Measurements from ENCODE around the gene NDUFAF8. TPM values are rescaled to one million over a fixed set of nuclear protein-coding genes. Genes with fewer than 3 reads are reported as not detected.

The NDUFAF8 gene
- polyA plus RNA-seq, 2 of the 4 experiments (the other 2 are of a cell fraction) = 179 to 308 TPM

DNA sequence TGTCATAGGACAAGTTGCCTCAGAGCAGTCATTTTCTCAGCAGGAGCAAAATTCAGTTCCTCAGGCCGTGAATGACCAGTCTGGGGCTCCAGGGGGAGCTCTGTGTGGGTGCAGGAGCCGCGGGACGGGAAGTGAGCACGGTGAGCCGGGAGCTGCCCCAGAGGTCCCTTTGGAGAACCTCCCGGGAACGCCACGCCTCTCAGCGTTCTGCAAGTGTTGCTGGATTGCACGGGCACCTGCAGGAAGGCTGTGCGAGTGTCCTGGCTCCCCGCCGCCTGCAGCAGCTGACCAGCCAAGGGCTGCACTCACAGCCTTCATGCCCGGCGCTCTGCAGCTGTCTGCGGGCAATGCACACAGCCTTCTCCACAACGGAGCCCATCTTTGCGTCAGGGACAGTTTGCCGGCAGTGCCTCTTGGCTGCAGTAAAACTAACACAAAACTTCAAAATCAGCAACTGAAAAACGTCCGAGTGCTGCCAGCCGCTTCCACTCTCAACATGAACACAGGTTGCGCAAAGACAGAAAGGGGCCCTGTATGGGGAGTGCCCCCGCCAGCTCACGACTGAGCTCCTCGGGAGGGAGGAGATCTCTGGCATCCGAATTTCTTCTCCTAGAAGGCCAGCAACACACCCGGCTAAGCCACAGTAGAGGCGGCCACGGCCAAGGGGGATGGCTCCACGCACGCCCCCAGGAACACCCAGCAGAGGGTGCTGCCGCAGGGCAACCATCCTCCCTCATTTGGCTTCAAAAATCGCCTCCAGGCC is 16.0 kb downstream of the NDUFAF8 start (continued):
- TF ChIP-seq, protein P1, sequence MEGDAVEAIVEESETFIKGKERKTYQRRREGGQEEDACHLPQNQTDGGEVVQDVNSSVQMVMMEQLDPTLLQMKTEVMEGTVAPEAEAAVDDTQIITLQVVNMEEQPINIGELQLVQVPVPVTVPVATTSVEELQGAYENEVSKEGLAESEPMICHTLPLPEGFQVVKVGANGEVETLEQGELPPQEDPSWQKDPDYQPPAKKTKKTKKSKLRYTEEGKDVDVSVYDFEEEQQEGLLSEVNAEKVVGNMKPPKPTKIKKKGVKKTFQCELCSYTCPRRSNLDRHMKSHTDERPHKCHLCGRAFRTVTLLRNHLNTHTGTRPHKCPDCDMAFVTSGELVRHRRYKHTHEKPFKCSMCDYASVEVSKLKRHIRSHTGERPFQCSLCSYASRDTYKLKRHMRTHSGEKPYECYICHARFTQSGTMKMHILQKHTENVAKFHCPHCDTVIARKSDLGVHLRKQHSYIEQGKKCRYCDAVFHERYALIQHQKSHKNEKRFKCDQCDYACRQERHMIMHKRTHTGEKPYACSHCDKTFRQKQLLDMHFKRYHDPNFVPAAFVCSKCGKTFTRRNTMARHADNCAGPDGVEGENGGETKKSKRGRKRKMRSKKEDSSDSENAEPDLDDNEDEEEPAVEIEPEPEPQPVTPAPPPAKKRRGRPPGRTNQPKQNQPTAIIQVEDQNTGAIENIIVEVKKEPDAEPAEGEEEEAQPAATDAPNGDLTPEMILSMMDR (IDR thresholded peaks at IDR 0.05) = peak; percentile 49
- TF ChIP-seq RCOR1 (IDR thresholded peaks at IDR 0.05; ENCODE audit: low read depth, low read length) (no peak), NPAS2 (CRISPR knock-in tag; IDR thresholded peaks at IDR 0.05; ENCODE audit: borderline replicate concordance) (no peak), NR3C1 (IDR thresholded peaks at IDR 0.05) (no peak), RNF2 (IDR thresholded peaks at IDR 0.05; ENCODE audit: borderline replicate concordance, low read depth) (no peak), RAD21 (conservative IDR thresholded peaks at IDR 0.05 in 1 of 2, IDR thresholded peaks at IDR 0.05 in 1 of 2) (peak; percentile 51 to 55), CHD2 (IDR thresholded peaks at IDR 0.05; ENCODE audit: low read length, partially characterized antibody) (no peak)

DNA sequence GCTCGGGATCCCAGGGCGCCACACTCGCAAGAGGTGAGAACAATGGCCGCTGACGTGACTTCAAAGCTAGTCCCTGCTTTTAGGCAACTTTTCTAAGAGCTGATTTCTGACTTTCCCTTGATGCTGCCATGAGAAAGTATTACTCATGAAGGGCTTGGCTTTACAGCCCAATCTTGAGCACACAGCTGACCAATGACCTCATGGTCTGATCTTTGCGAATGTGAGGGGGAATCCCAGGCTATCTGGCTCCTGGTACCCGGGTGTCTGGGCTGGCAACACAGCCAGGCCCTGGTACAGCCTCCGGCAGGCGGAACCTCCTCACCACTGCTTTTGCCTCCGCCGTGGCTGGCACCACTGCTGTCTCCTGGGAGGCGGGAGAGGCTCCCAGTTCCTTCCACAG is 17.5 kb downstream of the NDUFAF8 start:
- no peak overlapping the region for H3K4me3 ChIP-seq
- no peaks in the 10 kb centered on the region for H3K9me3 ChIP-seq
- peak; percentile 22; a peak in 4 of 6 replicates for ATAC-seq
- peaks cover 18% of the 10 kb centered on the region for H3K4me1 ChIP-seq
- H3K27ac ChIP-seq = 0 out of 6 replicates have a peak overlapping the region, but pooled peaks of 1 of the 2 experiments have one; percentile 2
- CTCF ChIA-PET = interaction anchor here (1.0 to 14.8 kb wide), 13 partner anchors 11 to 345 kb away, joined by 3 to 184 read pairs (median 6); partner anchors contain the start of genes FAAP100, NDUFAF8 and TEPSIN
- no peak for FAIRE-seq
- POLR2A ChIA-PET = interaction anchor here (0.9 kb wide), 1 partner anchor 173 kb away, joined by 4 read pairs; no protein-coding TSS in a partner anchor
- no peak overlapping the region for H3K4me2 ChIP-seq
- 70% methylated on average over 12 of the region's 12 CpGs for WGBS (ENCODE audit: missing lambda C conversion rate)
- DNase-seq (ENCODE audit: low read depth in 1 of 2, low spot score in 1 of 2) = peak; percentile 47 to 48
- peak; percentile 13; the same call in 1 of the 2 replicates for TF ChIP-seq POLR2AphosphoS2 (conservative IDR thresholded peaks at IDR 0.05; ENCODE audit: low read length)
- TF ChIP-seq ZSCAN20 (CRISPR knock-in tag; IDR thresholded peaks at IDR 0.05) = no peak
- no peak for TF ChIP-seq FOSL2 (IDR thresholded peaks at IDR 0.05)
- peak; percentile 22; the same call in 1 of the 2 replicates for TF ChIP-seq FOSL2 (CRISPR knock-in tag; IDR thresholded peaks at IDR 0.05)

DNA sequence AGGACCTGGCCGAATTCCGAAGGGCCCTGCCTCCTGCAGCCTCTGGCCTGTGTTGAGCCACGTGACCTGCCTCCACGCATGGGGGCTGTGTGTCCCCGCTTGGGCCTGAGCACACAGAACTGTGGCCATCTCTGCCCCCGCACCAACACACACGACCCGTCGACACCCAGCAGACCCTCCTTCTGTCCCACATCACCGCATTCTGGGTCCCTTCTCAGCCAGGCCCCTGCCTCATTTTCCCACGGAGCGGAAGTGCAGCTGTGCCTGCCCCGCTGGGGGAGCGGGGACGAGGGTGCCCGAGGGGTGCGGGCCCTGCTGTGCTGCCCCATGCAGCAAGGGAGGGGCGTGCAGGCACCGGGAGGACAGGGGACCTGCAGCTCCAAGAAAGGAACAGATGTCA is 18.4 kb downstream of the NDUFAF8 start:
- H3K27ac ChIP-seq = no peak overlapping the region
- no peaks in the 10 kb centered on the region for H3K9me3 ChIP-seq
- FAIRE-seq (no peak), DNase-seq (ENCODE audit: low read depth in 1 of 2, low spot score in 1 of 2) (no peak), ATAC-seq (no peak)
- ChIA-PET POLR2A (interaction anchor here (0.9 kb wide), 1 partner anchor 172 kb away, joined by 4 read pairs; no protein-coding TSS in a partner anchor), CTCF (interaction anchor here (1.0 to 14.8 kb wide), 14 partner anchors 12 to 344 kb away, joined by 3 to 184 read pairs (median 6); partner anchors contain the start of genes FAAP100, NDUFAF8 and TEPSIN)
- H3K4me1 ChIP-seq = peaks cover 18% of the 10 kb centered on the region
- 98% methylated on average over 19 of the region's 19 CpGs for whole genome bisulfite sequencing (ENCODE audit: missing lambda C conversion rate)
- no peak overlapping the region for H3K4me2 ChIP-seq
- no peak overlapping the region for H3K4me3 ChIP-seq
- TF ChIP-seq POLR2A (IDR thresholded peaks at IDR 0.05; ENCODE audit: low read length) (no peak), RCOR1 (IDR thresholded peaks at IDR 0.05; ENCODE audit: low read depth, low read length) (no peak), TFCP2L1 (CRISPR knock-in tag; IDR thresholded peaks at IDR 0.05) (no peak), NR3C1 (IDR thresholded peaks at IDR 0.05) (no peak), ZSCAN20 (CRISPR knock-in tag; IDR thresholded peaks at IDR 0.05) (no peak), MAZ (IDR thresholded peaks at IDR 0.05; ENCODE audit: borderline replicate concordance, low read depth, low read length) (no peak), HOXA7 (CRISPR knock-in tag; IDR thresholded peaks at IDR 0.05) (no peak), MYC (IDR thresholded peaks at IDR 0.05; ENCODE audit: borderline replicate concordance, low read length) (no peak), MAFK (IDR thresholded peaks at IDR 0.05; ENCODE audit: partially characterized antibody) (no peak), EP300 (IDR thresholded peaks at IDR 0.05) (no peak), POLR2AphosphoS2 (conservative IDR thresholded peaks at IDR 0.05; ENCODE audit: low read length) (no peak), KDM1A (IDR thresholded peaks at IDR 0.05; ENCODE audit: low read depth) (no peak), ZNF302 (CRISPR knock-in tag; IDR thresholded peaks at IDR 0.05) (no peak), JUNB (IDR thresholded peaks at IDR 0.05) (no peak), JUN (IDR thresholded peaks at IDR 0.05) (no peak), CEBPB (IDR thresholded peaks at IDR 0.05) (no peak), FOSB (CRISPR knock-in tag; IDR thresholded peaks at IDR 0.05) (no peak)
- TF ChIP-seq, protein P1 (IDR thresholded peaks at IDR 0.05) = no peak
- TF ChIP-seq, protein P2, sequence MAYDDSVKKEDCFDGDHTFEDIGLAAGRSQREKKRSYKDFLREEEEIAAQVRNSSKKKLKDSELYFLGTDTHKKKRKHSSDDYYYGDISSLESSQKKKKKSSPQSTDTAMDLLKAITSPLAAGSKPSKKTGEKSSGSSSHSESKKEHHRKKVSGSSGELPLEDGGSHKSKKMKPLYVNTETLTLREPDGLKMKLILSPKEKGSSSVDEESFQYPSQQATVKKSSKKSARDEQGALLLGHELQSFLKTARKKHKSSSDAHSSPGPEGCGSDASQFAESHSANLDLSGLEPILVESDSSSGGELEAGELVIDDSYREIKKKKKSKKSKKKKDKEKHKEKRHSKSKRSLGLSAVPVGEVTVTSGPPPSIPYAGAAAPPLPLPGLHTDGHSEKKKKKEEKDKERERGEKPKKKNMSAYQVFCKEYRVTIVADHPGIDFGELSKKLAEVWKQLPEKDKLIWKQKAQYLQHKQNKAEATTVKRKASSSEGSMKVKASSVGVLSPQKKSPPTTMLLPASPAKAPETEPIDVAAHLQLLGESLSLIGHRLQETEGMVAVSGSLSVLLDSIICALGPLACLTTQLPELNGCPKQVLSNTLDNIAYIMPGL (CRISPR knock-in tag; IDR thresholded peaks at IDR 0.05; ENCODE audit: borderline replicate concordance) = no peak
- TF ChIP-seq, protein P3, sequence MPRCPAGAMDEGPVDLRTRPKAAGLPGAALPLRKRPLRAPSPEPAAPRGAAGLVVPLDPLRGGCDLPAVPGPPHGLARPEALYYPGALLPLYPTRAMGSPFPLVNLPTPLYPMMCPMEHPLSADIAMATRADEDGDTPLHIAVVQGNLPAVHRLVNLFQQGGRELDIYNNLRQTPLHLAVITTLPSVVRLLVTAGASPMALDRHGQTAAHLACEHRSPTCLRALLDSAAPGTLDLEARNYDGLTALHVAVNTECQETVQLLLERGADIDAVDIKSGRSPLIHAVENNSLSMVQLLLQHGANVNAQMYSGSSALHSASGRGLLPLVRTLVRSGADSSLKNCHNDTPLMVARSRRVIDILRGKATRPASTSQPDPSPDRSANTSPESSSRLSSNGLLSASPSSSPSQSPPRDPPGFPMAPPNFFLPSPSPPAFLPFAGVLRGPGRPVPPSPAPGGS (IDR thresholded peaks at IDR 0.05) = no peak
